LNCaP clone FGC (cell line): Measurements from ENCODE around the gene MEP1A.
A peak's percentile ranks its signal among the peaks of the same experiment; 100 is the strongest.

Experiments
- DNase-seq: peaks from one replicate; pipeline ENCODE4 v3.0.0-alpha.2; 2011; ENCODE audit warnings: low read depth
- H3K4me3 ChIP-seq: 2 replicates; pipeline ENCODE4 v1.5.1; 2011; ENCODE audit warnings: mild to moderate bottlenecking, low read depth, low read length, control low read depth
- CTCF ChIP-seq: IDR thresholded peaks from 2 replicates; pipeline ENCODE4 v1.5.1; 2012; ENCODE audit warnings: mild to moderate bottlenecking; ENCODE audit not compliant: control insufficient read depth, insufficient read depth; ENCODE audit errors: extremely low read depth

MEP1A gene

DNA sequence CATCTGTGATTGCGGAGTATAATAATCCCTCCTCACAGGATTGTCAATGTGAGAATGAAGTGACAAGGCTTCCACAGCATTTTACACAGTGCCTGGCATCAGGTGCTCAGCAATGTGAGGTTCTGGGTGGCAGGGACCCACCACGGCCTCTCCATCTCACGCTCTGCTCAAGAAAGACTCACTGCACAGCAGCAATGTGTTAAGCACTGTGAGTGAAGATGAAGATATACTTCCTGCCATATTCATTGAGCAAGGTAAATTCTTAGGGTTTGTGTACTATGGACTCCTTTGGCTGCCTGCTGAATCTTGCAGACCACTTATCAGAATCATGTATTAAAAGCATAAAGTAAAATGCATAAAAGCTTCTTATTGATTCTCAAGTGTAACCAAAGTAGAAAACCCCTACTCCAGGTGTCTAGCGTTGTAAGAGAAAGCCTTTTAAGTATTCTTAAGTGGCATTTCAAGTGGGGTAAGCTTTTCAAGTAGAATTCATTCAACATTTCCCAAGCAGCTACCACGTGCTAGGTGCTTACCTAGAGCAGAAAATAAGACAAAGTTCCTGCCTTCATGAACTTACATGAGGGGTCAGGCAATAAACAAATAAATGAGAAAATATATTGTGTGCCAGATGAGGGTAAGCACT is 17.0 kb upstream of the MEP1A start:
- no peak for DNase-seq
- H3K4me3 ChIP-seq = no peak overlapping the region
- no peak for TF ChIP-seq CTCF

GRCh38 chr6:46777476-46778346 is 15.5 kb upstream of the MEP1A start:
- no peak overlapping the region for H3K4me3 ChIP-seq
- TF ChIP-seq CTCF = no peak
- no peak for DNase-seq

DNA sequence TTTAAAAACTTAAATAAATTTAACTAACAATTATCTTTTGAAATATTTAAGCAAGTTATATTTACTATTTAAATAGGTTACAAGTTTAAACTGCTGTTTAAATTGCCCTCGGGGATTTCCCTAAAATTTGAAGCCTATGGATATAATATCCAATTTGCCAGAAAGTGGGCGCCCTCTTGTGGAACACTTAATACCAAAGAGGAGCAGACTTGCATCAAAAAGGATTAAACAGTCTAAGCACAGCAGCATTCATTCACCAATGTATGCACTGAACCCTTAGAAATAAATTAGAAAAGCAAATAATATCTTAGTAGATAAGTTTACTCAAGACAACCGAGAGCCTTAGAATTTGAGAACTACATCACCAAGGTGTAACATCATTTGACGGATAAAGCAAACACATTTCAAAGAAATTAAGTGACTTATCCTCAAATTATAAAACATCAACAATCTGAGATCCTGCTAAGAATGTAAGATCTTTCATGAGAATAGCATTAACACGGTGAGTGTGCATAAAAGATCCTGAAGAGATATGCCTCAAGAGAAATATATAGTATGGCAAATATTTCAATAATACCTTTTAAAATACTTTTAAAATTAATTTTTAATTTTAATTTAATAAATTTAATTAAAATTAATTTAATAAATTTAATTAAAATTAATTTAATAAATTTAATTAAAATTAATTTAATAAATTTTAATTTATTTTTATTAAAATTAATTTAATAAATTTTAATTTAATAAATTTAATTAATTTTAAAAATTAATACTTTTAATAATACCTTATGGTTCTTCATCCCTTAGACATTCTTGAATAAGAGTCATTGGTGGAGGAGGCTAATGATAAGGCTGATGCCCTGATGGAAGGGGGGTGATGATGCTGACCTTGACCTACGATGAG is 11.5 kb upstream of the MEP1A start:
- DNase-seq = peak; percentile 59
- peak; percentile 62 for TF ChIP-seq CTCF
- no peak overlapping the region for H3K4me3 ChIP-seq

- DNase-seq = no peak
- TF ChIP-seq CTCF = no peak
- no peak overlapping the region for H3K4me3 ChIP-seq
These were observed 8.7 kb upstream of the MEP1A start for GRCh38 chr6:46784535-46784934.

GRCh38 chr6:46787871-46788540 is 5.2 kb upstream of the MEP1A start:
- no peak for TF ChIP-seq CTCF
- H3K4me3 ChIP-seq = no peak overlapping the region

DNA sequence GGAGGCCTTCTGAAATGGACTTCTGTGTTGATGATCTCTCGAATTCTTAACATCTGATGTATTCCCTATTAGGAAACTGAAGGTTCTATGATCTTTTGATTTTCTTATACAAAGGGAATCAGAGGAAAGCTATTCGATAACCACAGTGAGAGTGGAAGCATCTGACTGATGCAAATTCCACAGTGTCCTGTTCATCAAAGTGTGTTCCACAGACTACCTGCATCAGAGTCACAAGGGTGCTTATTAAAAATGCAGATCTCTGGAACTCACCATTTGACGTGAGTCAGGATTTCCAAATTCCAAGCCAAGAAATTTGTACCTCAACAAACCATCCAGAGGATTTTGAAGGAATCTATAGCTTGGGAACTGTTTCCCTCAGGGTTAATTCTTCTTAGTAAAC is 4.4 kb upstream of the MEP1A start:
- H3K4me3 ChIP-seq = no peak overlapping the region
- TF ChIP-seq CTCF = no peak
- DNase-seq = no peak

More at GRCh38 chr6:46787871-46788540, 5.2 kb upstream of the MEP1A start:
- no peak for DNase-seq
